ENCODE measurements around the gene CARHSP1. TPM values are rescaled to one million over a fixed set of nuclear protein-coding genes. Genes with fewer than 3 reads are reported as not detected.

Gene CARHSP1
- total RNA-seq, 2 donors from 2014 or later = 71.4 to 73.1 TPM

DNA sequence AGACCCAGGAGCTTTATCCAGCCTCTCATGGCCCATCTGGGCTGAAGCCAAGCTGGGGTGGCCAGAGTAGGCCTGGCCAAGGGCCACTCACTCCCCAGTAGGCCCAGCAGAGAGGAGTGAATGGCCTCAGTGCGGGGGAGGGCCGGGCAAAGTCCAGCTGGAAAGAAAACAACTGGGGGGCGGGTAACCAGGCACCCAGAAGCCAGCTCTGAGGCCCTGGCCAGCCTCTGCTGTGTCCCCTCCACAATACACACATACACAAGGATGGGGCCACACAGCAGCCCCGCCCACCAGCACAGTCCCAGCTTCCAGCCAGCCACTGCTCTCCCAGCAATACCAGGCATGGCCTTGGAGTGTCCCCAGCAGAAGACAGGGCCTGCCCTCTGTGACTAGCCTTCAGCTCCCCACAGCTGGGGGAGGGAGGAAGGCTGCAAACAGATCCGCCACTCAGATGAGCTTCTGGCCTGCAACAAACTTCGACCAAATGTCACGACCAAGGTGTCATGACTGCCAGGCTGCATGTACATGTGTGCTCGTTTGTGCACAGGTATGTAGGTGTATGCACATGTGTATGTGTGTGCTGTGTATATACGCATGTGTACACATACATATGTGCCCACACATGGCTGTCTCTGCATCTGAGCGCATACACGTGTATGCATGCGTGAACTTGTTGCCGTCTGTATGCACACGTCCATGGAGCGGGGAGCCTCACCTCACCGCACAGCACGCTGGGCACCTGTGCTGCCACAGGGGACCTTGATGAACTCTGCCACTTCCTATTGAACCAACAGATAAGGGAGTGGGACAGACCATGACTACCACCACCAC is 5.0 kb downstream of the CARHSP1 start:
- peaks cover 27% of the 10 kb centered on the region for H3K4me1 Mint-ChIP-seq (ENCODE audit: low read depth)
- H3K27ac Mint-ChIP-seq = peak overlapping the region; percentile 19
- H3K36me3 Mint-ChIP-seq (ENCODE audit: insufficient read depth in 2 of 2) = peaks cover 4 to 5% of the 10 kb centered on the region in 2 donors
- H3K27me3 Mint-ChIP-seq (ENCODE audit: low read depth) = no peaks in the 10 kb centered on the region
- no peak for ATAC-seq (replicated peaks in 1 of 2)
- H3K4me3 Mint-ChIP-seq = no peak overlapping the region
- no peaks in the 10 kb centered on the region for H3K9me3 Mint-ChIP-seq
- no peak for DNase-seq

DNA sequence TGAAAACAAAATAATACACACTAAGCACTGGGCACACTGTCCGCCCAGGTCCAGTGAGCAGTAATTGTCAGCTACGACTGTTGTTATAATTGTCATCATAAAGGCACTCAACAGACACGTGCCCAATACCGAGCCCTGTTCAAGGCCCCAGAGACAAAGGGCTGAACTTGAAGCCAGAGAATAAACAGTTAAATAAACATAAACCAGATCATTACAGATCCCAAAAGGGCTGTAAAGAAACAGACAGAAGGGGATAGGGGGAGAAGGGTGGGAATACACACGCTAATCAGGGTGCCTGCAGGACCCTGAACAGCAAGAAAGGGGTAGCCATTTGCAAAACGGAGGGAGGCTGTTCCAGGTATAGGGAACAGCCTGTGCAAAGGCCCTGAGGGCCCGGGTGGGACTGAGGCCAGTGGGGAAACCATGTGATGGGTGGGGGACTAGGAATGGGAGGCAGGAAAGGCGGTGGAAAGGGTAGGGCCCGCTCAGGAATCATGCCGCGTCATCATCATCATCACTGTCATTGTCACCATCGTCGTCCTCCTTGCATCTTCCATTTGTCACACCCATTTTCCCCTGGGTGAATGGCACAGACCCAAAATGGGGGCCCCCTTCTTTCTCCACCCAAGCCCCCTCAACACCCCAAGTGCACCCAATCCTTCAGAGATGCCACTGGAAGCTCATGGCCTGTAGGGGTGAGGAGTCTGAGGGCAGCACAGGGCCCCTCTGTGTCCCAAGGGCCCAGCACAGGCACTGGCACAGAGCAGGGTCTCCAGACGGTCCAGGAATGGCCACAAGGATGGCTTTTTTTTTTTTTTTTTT is 6.3 kb downstream of the CARHSP1 start:
- H3K27me3 Mint-ChIP-seq (ENCODE audit: low read depth) = no peaks in the 10 kb centered on the region
- DNase-seq (no peak), ATAC-seq (replicated peaks in 1 of 2) (no peak)
- H3K4me3 Mint-ChIP-seq = no peak overlapping the region
- H3K36me3 Mint-ChIP-seq (ENCODE audit: insufficient read depth in 2 of 2) = peaks cover 0 to 8% of the 10 kb centered on the region in 2 donors
- H3K4me1 Mint-ChIP-seq (ENCODE audit: low read depth) = peaks cover 24% of the 10 kb centered on the region
- H3K27ac Mint-ChIP-seq = peak overlapping the region; percentile 71
- H3K9me3 Mint-ChIP-seq = no peaks in the 10 kb centered on the region

DNA sequence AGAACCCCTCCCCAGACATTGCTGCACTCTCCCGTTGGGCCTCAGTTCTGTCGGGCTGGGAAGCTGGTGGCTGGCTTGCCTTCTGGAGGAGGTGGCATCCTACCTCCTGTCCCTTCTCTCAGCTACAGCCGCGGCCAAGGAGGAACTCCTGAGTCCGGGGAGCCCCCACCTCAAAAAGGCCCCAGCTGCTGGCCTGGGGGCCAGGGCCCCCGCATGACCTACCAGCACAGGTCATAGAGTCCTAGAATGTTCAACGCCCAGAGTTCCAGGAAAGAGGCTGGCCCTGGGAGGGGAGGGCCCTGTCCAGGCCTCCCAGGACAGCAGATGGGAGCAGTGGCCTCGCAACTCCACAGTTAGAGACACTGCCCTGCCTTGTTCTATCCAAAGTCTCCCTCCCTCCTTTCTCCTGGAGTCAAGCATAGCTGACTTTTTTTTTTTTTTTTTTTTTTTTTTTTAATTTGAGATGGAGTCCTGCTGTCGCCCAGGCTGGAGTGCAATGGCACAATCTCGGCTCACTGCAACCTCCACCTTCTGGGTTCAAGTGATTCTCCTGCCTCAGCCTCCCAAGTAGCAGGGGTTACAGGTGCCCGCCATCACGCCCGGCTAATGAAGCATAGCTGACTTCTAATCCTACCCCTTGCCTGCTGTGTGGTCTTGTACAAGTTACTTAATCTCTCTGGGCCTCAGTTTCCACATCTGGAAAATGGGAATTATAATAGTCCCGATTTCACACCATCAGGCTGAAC is 7.1 kb downstream of the CARHSP1 start:
- Mint-ChIP-seq H3K4me3 (no peak overlapping the region), H3K4me1 (ENCODE audit: low read depth) (peaks cover 20% of the 10 kb centered on the region), H3K27me3 (ENCODE audit: low read depth) (no peaks in the 10 kb centered on the region), H3K36me3 (ENCODE audit: insufficient read depth in 2 of 2) (peaks cover 1 to 8% of the 10 kb centered on the region in 2 donors), H3K27ac (peak overlapping the region; percentile 71), H3K9me3 (no peaks in the 10 kb centered on the region)
- ATAC-seq (replicated peaks in 1 of 2) = no peak
- DNase-seq = no peak

DNA sequence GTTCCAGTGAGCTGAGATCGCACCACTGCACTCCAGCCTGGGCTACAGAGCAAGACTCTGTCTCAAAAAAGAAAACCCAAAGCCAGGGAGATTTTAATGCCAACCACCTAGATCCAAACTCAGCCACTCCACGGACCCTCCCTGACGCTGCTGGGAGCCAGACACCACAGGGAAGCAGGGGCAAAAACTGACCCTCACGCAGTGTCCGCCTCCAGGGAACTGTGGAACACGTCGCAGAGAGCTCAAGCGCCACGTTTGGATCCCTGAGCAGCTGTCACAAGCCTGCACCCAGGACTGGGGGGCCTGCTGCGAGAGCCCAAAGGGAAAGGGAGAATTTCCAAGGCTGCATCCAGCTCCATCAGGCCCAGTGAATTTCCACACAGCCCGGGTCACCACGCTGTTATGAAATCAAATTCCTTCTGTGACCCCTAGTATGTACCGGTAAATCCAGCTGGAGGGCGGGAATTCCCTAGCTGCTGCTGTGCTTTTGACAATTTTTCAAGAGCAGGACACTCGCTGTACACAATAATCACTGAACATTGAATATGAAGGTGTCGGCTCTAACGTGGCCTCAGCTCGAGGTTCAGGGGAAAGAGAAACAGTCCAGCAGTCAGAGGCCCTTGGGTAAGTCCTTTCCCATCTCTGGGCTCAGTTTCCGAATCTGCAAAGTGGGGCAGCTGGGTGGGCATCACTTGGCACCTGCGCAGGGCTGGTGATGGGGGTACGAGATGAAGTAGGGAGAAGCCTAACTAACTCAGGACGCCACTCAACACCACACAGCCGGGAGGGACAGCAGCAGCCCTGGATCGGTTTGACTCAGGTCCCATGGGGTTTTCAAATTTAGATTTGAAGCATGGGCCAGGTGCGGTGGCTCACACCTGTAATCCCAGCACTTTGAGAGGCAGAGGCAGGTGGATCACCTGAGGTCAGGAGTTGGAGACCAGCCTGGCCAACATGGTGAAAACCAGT is 8.6 kb downstream of the CARHSP1 start:
- ATAC-seq (replicated peaks in 1 of 2) (no peak), DNase-seq (no peak)
- Mint-ChIP-seq H3K4me3 (no peak overlapping the region), H3K27ac (peak overlapping the region; percentile 65), H3K36me3 (ENCODE audit: insufficient read depth in 2 of 2) (peaks cover 5 to 11% of the 10 kb centered on the region in 2 donors), H3K9me3 (no peaks in the 10 kb centered on the region), H3K4me1 (ENCODE audit: low read depth) (peaks cover 15% of the 10 kb centered on the region), H3K27me3 (ENCODE audit: low read depth) (no peaks in the 10 kb centered on the region)

DNA sequence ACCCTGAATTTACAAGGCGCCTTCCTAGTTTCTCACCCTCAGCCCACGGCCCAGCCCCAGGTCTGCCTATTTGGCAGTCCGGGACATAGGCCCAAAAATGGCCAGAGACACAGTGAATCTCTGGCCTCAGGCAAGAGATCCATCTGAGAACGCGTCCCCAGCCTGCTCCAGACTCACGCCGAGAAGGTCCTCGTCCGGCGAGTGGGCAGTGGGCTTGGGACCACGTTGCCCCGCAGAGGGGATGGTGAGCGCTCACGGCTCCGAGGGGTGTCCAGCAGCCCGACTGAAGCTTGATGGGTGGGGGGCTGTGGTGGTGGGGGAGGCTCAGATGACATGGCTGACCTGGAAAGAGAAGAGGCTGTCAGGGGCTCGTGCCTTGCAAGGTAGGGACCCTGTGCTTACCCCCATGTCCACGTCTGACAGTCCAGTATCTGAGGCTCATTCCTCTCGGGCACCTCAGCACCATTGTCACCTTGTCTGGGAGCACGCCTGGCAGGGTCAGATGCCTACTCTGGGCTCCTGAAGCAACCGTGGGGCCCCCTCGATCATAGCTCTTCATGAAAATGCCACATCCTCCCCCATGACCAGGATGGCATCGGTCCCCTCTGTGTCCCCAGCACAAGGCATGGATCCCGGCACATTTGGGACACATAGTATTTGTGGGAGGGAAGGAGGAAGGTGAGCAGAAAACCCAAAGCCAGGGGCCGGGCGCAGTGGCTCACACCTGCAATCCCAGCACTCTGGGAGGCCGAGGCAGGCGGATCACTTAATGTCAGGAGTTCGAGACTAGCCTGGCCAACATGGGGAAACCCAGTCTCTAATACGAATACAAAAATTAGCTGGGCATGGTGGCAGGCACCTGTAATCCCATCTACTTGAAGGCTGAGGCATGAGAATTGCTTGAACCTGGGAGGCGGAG is 9.6 kb downstream of the CARHSP1 start:
- peaks cover 10% of the 10 kb centered on the region for H3K4me1 Mint-ChIP-seq (ENCODE audit: low read depth)
- ATAC-seq (replicated peaks in 1 of 2) (no peak), DNase-seq (no peak)
- H3K9me3 Mint-ChIP-seq = no peaks in the 10 kb centered on the region
- no peak overlapping the region for H3K4me3 Mint-ChIP-seq
- H3K27ac Mint-ChIP-seq = peak overlapping the region; percentile 65
- peaks cover 7 to 14% of the 10 kb centered on the region in 2 donors for H3K36me3 Mint-ChIP-seq (ENCODE audit: insufficient read depth in 2 of 2)
- no peaks in the 10 kb centered on the region for H3K27me3 Mint-ChIP-seq (ENCODE audit: low read depth)

DNA sequence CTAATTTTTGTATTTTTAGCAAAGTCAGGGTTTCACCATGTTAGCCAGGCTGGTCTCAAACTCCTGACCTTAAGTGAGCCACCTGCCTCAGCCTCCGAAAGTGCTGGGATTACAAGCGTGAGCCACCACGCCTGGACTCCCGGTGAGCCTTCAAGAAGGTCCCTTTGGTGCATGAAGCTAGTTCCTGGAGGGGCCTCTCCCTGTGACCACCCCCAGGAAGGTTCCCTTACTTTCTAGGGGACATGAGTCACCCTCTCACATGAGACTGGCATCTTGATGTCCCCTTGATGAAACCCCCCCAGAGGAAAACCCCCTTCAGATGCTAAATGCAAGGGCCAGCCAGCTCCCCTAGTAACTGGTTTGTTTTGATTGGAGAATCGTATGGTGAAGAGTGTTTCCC is 12.8 kb downstream of the CARHSP1 start:
- peaks cover 7 to 14% of the 10 kb centered on the region in 2 donors for H3K36me3 Mint-ChIP-seq (ENCODE audit: insufficient read depth in 2 of 2)
- ATAC-seq (replicated peaks in 1 of 2) = no peak
- H3K27me3 Mint-ChIP-seq (ENCODE audit: low read depth) = no peaks in the 10 kb centered on the region
- peaks cover 31% of the 10 kb centered on the region for H3K4me1 Mint-ChIP-seq (ENCODE audit: low read depth)
- no peak overlapping the region for H3K4me3 Mint-ChIP-seq
- no peak for DNase-seq
- H3K27ac Mint-ChIP-seq = no peak overlapping the region
- H3K9me3 Mint-ChIP-seq = no peaks in the 10 kb centered on the region

DNA sequence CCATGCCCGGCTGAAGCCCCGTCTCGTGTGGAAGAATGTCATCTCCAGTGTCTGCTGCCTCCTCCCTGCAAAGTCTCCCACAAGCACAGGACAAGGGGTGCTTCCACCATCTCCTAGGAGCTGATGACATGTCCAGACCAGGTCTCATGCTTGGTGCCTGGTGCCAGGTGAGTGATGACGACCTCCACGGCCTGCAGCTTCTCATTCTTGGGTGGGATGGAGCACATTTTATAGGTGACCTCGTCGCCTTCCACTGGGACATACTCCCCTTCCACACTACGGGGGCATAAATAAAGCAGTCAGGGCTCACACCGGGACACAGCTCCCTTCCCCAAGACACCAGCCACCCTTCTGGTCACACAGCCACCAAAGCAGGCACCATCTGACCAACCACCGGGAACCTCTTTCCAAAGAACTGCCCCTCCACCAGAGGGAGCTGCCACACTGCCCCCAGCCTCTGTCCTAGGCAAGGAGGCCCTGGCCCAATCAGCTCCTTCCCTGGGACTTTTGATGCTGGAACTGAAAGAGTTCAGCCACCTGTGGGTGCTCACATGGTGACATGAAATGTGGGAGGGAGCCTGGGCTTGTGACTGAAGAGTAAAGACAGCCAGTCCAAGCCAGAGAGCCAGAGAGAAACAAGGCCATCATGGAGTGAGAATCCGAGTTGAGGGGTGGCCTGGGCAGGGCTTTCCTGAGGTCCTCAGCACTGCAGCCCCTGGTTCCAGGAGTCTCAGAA is 13.6 kb downstream of the CARHSP1 start:
- H3K4me1 Mint-ChIP-seq (ENCODE audit: low read depth) = peaks cover 39% of the 10 kb centered on the region
- DNase-seq (no peak), ATAC-seq (replicated peaks in 1 of 2) (no peak)
- no peak overlapping the region for H3K4me3 Mint-ChIP-seq
- no peaks in the 10 kb centered on the region for H3K9me3 Mint-ChIP-seq
- no peaks in the 10 kb centered on the region for H3K27me3 Mint-ChIP-seq (ENCODE audit: low read depth)
- peaks cover 7 to 14% of the 10 kb centered on the region in 2 donors for H3K36me3 Mint-ChIP-seq (ENCODE audit: insufficient read depth in 2 of 2)
- no peak overlapping the region for H3K27ac Mint-ChIP-seq

DNA sequence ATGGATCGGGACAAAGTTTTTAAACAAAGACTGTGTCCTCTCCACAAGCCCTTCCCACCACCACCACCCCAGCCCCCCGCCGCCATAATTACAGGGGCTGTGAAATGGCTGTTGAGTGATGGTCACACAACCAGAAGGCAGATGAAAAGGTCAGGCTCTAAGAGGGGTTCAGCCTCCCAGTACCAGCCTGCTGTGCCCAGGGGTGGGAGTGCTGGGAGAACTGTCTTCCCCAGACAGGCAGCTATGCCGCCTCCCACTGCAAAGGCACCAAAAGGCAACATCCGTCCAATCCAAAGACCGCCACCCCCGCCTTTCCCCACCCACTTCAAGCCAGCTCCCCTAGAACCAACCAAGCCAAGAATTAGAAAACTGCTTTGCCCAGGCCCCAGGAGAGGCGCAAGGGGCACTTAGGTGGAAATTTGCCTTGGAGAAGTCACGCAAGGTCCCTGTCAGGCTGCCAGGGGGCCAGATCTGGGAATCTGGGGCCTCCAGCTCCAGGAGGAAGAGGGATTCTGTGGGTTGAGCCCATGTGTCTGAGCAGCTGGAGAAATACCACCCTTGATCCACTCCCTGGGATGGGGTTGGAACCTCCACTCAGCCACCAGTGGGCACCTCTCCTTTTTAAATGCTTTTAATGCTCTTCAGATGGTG is 14.4 kb downstream of the CARHSP1 start:
- H3K4me3 Mint-ChIP-seq = no peak overlapping the region
- H3K4me1 Mint-ChIP-seq (ENCODE audit: low read depth) = peaks cover 46% of the 10 kb centered on the region
- H3K27me3 Mint-ChIP-seq (ENCODE audit: low read depth) = no peaks in the 10 kb centered on the region
- H3K27ac Mint-ChIP-seq = no peak overlapping the region
- ATAC-seq (replicated peaks in 1 of 2) (no peak), DNase-seq (no peak)
- H3K9me3 Mint-ChIP-seq = no peaks in the 10 kb centered on the region
- H3K36me3 Mint-ChIP-seq (ENCODE audit: insufficient read depth in 2 of 2) = peaks cover 7 to 15% of the 10 kb centered on the region in 2 donors

DNA sequence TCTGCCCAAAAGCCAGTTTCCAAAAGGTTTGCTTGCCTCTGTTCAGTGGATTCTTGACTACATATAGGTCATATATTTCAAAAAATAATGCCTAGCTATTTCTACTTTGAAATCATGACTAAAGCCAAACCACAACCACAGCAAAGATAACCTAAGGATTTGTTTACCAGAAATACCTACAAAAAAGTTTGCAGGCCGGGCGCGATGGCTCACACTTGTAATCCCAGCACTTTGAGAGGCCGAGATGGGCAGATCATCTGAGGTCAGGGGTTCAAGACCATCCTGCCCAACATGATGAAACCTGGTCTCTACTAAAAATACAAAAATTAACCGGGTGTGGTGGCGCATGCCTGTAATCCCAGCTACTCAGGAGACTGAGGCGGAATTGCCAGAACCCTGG is 15.2 kb downstream of the CARHSP1 start:
- H3K27ac Mint-ChIP-seq = peak overlapping the region; percentile 64

DNA sequence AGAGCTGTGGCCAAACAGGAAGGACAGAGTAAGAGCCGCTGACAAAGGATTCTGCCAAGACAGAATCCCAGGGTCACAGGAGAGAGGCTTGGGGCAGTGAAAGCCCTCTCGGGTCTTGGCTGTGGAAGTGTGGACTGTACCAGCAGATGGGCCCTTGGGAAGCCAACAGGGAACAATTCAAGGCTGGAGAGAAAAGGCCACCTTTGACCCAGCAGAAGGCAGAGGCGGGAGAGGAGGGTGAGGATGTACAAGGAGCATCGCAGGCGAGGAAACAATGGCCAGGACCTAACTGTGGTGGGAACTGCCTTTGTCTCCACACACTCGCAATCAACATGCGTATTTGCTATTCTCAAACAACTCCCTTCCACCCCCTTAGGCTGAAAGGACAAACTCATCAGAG is 15.7 kb downstream of the CARHSP1 start:
- Mint-ChIP-seq H3K36me3 (ENCODE audit: insufficient read depth in 2 of 2) (peaks cover 7 to 21% of the 10 kb centered on the region in 2 donors), H3K4me3 (no peak overlapping the region), H3K27me3 (ENCODE audit: low read depth) (no peaks in the 10 kb centered on the region), H3K27ac (peak overlapping the region; percentile 24), H3K4me1 (ENCODE audit: low read depth) (peaks cover 49% of the 10 kb centered on the region), H3K9me3 (no peaks in the 10 kb centered on the region)
- DNase-seq (no peak), ATAC-seq (replicated peaks in 1 of 2) (no peak)

More for the DNA sequence above, 15.2 kb downstream of the CARHSP1 start:
- ATAC-seq (replicated peaks in 1 of 2) (no peak), DNase-seq (no peak)
- H3K36me3 Mint-ChIP-seq (ENCODE audit: insufficient read depth in 2 of 2) = peaks cover 7 to 21% of the 10 kb centered on the region in 2 donors
- no peaks in the 10 kb centered on the region for H3K9me3 Mint-ChIP-seq
- H3K27me3 Mint-ChIP-seq (ENCODE audit: low read depth) = no peaks in the 10 kb centered on the region
- peaks cover 49% of the 10 kb centered on the region for H3K4me1 Mint-ChIP-seq (ENCODE audit: low read depth)
- H3K4me3 Mint-ChIP-seq = no peak overlapping the region
